CD4-positive, alpha-beta T cell (primary cell): ENCODE measurements around the gene ZNF471. TPM values are rescaled to one million over a fixed set of nuclear protein-coding genes. Genes with fewer than 3 reads are reported as not detected.

Experiments used
- ATAC-seq: fragments of 200-7000 bp; cut with Tn5 transposase; one replicate; pipeline ENCODE4 v1.10.0; 2022; ENCODE audit warnings: mild to moderate bottlenecking; ENCODE audit not compliant: poor library complexity
- CTCF ChIA-PET: fragments of 350-600 bp; sonication (Branson Sonifier 250); formaldehyde crosslinking; loops from one replicate; lab custom pipeline; 2021; ENCODE audit warnings: antibody characterized with exemption, inconsistent platforms; lab: Charles Lee
- POLR2A ChIA-PET: fragments of 350-600 bp; sonication (Branson Sonifier 250); formaldehyde crosslinking; loops from one replicate; lab custom pipeline; 2021; ENCODE audit warnings: antibody characterized with exemption, inconsistent platforms; lab: Charles Lee
- DNase-seq, 14 experiments: peaks; one replicate each; pipeline ENCODE4 v3.0.0-alpha.2; 2013 to 2020; ENCODE audit warnings: mixed read lengths in 2 of 14
- H3K27ac ChIP-seq, 2 donors: one replicate each; pipeline versions ENCODE4 v1.5.1 to v1.7.0; 2013; ENCODE audit warnings: low read length in 2 of 2, low read depth in 1 of 2, mild to moderate bottlenecking in 1 of 2
- H3K27me3 ChIP-seq, 2 experiments: 1 replicate in 1 of 2; 2 replicates in 1 of 2; pipeline versions ENCODE4 v1.6.1 to v1.7.0; 2013; ENCODE audit warnings: low read length in 2 of 2, control low read depth in 1 of 2, mild to moderate bottlenecking in 1 of 2, moderate library complexity in 1 of 2; ENCODE audit not compliant: insufficient read depth in 2 of 2, control insufficient read depth in 1 of 2
- H3K36me3 ChIP-seq: one replicate; pipeline ENCODE4 v1.6.1; 2013; ENCODE audit warnings: low read length, control low read depth; ENCODE audit not compliant: insufficient read depth
- H3K4me1 ChIP-seq: one replicate; pipeline ENCODE4 v1.6.1; 2013; ENCODE audit warnings: low read length, control low read depth; ENCODE audit not compliant: insufficient read depth
- H3K4me3 ChIP-seq: one replicate; pipeline ENCODE4 v1.5.1; 2013; ENCODE audit warnings: mild to moderate bottlenecking, low read length, moderate library complexity
- H3K9me3 ChIP-seq, 2 experiments: 1 replicate in 1 of 2; 2 replicates in 1 of 2; pipeline versions ENCODE4 v1.6.1 to v1.7.0; 2013; ENCODE audit warnings: low read length in 2 of 2, mild to moderate bottlenecking in 2 of 2, control low read depth in 1 of 2, moderate library complexity in 1 of 2; ENCODE audit not compliant: control insufficient read depth in 1 of 2, insufficient read depth in 1 of 2
- H3K27ac Mint-ChIP-seq: one replicate; pipeline ENCODE4 v1.8.0; 2020; ENCODE audit warnings: mixed read lengths
- H3K27me3 Mint-ChIP-seq: one replicate; pipeline ENCODE4 v1.8.0; 2021; ENCODE audit warnings: mixed read lengths
- H3K36me3 Mint-ChIP-seq: one replicate; pipeline ENCODE4 v1.8.0; 2021; ENCODE audit warnings: low read depth, mixed read lengths
- H3K4me1 Mint-ChIP-seq: one replicate; pipeline ENCODE4 v1.8.0; 2021; ENCODE audit warnings: low read depth, mixed read lengths
- H3K4me3 Mint-ChIP-seq: one replicate; pipeline ENCODE4 v1.8.0; 2020; ENCODE audit warnings: mild to moderate bottlenecking, mixed read lengths
- H3K9me3 Mint-ChIP-seq: one replicate; pipeline ENCODE4 v1.8.0; 2020; ENCODE audit warnings: mixed read lengths
- CTCF ChIP-seq: fragments of 200-600 bp; IDR thresholded peaks from one replicate; pipeline ENCODE4 v1.8.0; 2022; ENCODE audit warnings: antibody characterized with exemption, mild to moderate bottlenecking
- intact Hi-C, 2 experiments: fragments of 100-400 bp; cut with DNase I in 1 of 2; cut with micrococcal nuclease in 1 of 2; formaldehyde crosslinking; loops; one replicate each; pipeline versions ENCODE4 v1.15.1 to v1.9.0; 2023 to 2025; cut with DNase I, micrococcal nuclease
- total RNA-seq, 174 experiments: library from RNA in 2 of 174; stranded (reverse) in 2 of 174; gene quantifications; one replicate each; pipeline ENCODE4 v1.2.3 and lab custom pipeline; 2021 to 2026

ZNF471 gene
- total RNA-seq, 2 experiments from 2014 or later, result 2.2 to 2.5 TPM

- Histone ChIP-seq H3K4me1 (peaks cover 8% of the 10 kb centered on the region), H3K36me3 (peaks cover 41% of the 10 kb centered on the region), H3K9me3 (peaks cover 5 to 87% of the 10 kb centered on the region in 2 experiments), H3K27me3 (no peaks in the 10 kb centered on the region), H3K4me3 (no peak overlapping the region), H3K27ac (no peak overlapping the region)
- intact Hi-C loops, result no loop called here
- POLR2A ChIA-PET, result no interaction called here
- Mint-ChIP-seq H3K4me3 (no peak overlapping the region), H3K27ac (no peak overlapping the region), H3K4me1 (peaks cover 11% of the 10 kb centered on the region), H3K9me3 (peaks cover 18% of the 10 kb centered on the region), H3K27me3 (no peaks in the 10 kb centered on the region), H3K36me3 (peaks cover 93% of the 10 kb centered on the region)
- DNase-seq (no peak), ATAC-seq (no peak)
- CTCF ChIA-PET, result no interaction called here
- no peak for TF ChIP-seq CTCF
These were observed 64.9 kb downstream of the ZNF471 start for GRCh38 chr19:56572589-56572988.

- ATAC-seq (no peak), DNase-seq (no peak)
- H3K36me3 ChIP-seq, result peaks cover 38% of the 10 kb centered on the region
- H3K9me3 Mint-ChIP-seq, result peaks cover 20% of the 10 kb centered on the region
- ChIA-PET CTCF (no interaction called here), POLR2A (interaction anchor here (0.7 kb wide), 1 partner anchor 21 kb away, joined by 3 read pairs; the partner anchor contains the start of gene ZNF71)
- no peaks in the 10 kb centered on the region for H3K4me1 ChIP-seq
- peaks cover 93% of the 10 kb centered on the region for H3K36me3 Mint-ChIP-seq
- no peak overlapping the region for H3K27ac ChIP-seq
- H3K4me3 ChIP-seq, result no peak overlapping the region
- H3K4me1 Mint-ChIP-seq, result no peaks in the 10 kb centered on the region
- H3K4me3 Mint-ChIP-seq, result no peak overlapping the region
- no peaks in the 10 kb centered on the region for H3K27me3 ChIP-seq
- intact Hi-C loops, result no loop called here
- H3K27ac Mint-ChIP-seq, result no peak overlapping the region
- peaks cover 9 to 96% of the 10 kb centered on the region in 2 experiments for H3K9me3 ChIP-seq
- TF ChIP-seq CTCF, result no peak
- no peaks in the 10 kb centered on the region for H3K27me3 Mint-ChIP-seq
These were observed 66.3 kb downstream of the ZNF471 start for GRCh38 chr19:56573914-56574313.

- ATAC-seq, result no peak
- peaks cover 21% of the 10 kb centered on the region for H3K36me3 ChIP-seq
- peaks cover 18 to 98% of the 10 kb centered on the region in 2 experiments for H3K9me3 ChIP-seq
- Mint-ChIP-seq H3K36me3 (peaks cover 82% of the 10 kb centered on the region), H3K27ac (no peak overlapping the region), H3K27me3 (no peaks in the 10 kb centered on the region), H3K4me1 (no peaks in the 10 kb centered on the region), H3K4me3 (no peak overlapping the region), H3K9me3 (peaks cover 15% of the 10 kb centered on the region)
- no peak for TF ChIP-seq CTCF
- no peaks in the 10 kb centered on the region for H3K27me3 ChIP-seq
- H3K4me3 ChIP-seq, result no peak overlapping the region
- no peaks in the 10 kb centered on the region for H3K4me1 ChIP-seq
- POLR2A ChIA-PET, result no interaction called here
- CTCF ChIA-PET, result no interaction called here
- no peak for DNase-seq
- intact Hi-C loops, result no loop called here
- no peak overlapping the region for H3K27ac ChIP-seq
These were observed 70.3 kb downstream of the ZNF471 start for GRCh38 chr19:56577719-56578602.

Other genes with a start within 250 kb of the ZNF471 start
- not detected for gene EDDM13, start 235.1 kb upstream of the ZNF471 start, total RNA-seq
- 1 to 10 TPM; 3.3 to 4.4 TPM for gene ZSCAN5A, start 193.0 kb upstream of the ZNF471 start, total RNA-seq
- gene ZNF582, start 114.3 kb upstream of the ZNF471 start, total RNA-seq, result 1 to 10 TPM; 1.5 to 1.8 TPM
- 1 to 10 TPM in 1 of 2 experiments, under 1 TPM in 1; 0.95 to 1.5 TPM for gene ZNF583, start 103.5 kb upstream of the ZNF471 start, total RNA-seq
- gene ZNF667, start 30.5 kb upstream of the ZNF471 start, total RNA-seq, result 1 to 10 TPM; 3.6 to 4.1 TPM
- gene ZFP28, start 31.1 kb downstream of the ZNF471 start, total RNA-seq, result 1 to 10 TPM; 3.5 to 4.5 TPM
- under 1 TPM; 0.56 to 0.85 TPM for gene ZNF470, start 59.6 kb downstream of the ZNF471 start, total RNA-seq
- 1 to 10 TPM; 2.2 TPM for gene ZNF71, start 87.4 kb downstream of the ZNF471 start, total RNA-seq
- not detected for gene SMIM17, start 135.3 kb downstream of the ZNF471 start, total RNA-seq
- gene ZNF835, start 163.9 kb downstream of the ZNF471 start, total RNA-seq, result 1 to 10 TPM in 1 of 2 experiments, under 1 TPM in 1; 0.82 to 1.1 TPM